Fibroblast of lung (primary cell): ENCODE data around the gene MT1G. TPM values are rescaled to one million over a fixed set of nuclear protein-coding genes. Genes with fewer than 3 reads are reported as not detected.
"Not testable (repeated sequence)": the region's sequence is repeated elsewhere in the genome, so short reads cannot be mapped to it uniquely, and the experiment has no call there.

Experiments used
- DNase-seq, 2 donors: peaks; one replicate each; pipeline versions ENCODE4 v3.0.0 to v3.0.0-alpha.2; 2010; ENCODE audit warnings: low read depth in 2 of 2
- H2AFZ ChIP-seq: 2 replicates; pipeline ENCODE4 v1.5.1; 2012; ENCODE audit warnings: low read length, control low read depth, inconsistent platforms
- H3K27ac ChIP-seq: 2 replicates; pipeline ENCODE4 v1.5.1; 2011; ENCODE audit warnings: low read length, control low read depth; ENCODE audit not compliant: insufficient read depth
- H3K27me3 ChIP-seq: 2 replicates; pipeline ENCODE4 v1.5.1; 2011; ENCODE audit warnings: mild to moderate bottlenecking, low read length; ENCODE audit not compliant: control insufficient read depth, insufficient read depth
- H3K36me3 ChIP-seq: 2 replicates; pipeline ENCODE4 v1.5.1; 2011; ENCODE audit warnings: low read length; ENCODE audit not compliant: control insufficient read depth, insufficient read depth
- H3K4me1 ChIP-seq: 2 replicates; pipeline ENCODE4 v1.5.1; 2011; ENCODE audit warnings: low read length; ENCODE audit not compliant: control insufficient read depth, insufficient read depth; ENCODE audit errors: extremely low read depth
- H3K4me2 ChIP-seq: 2 replicates; pipeline ENCODE4 v1.5.1; 2011; ENCODE audit warnings: low read length, control low read depth; ENCODE audit not compliant: insufficient read depth; ENCODE audit errors: extremely low read depth
- H3K4me3 ChIP-seq, 4 experiments: fragments of 200-600 bp in 1 of 4; sonication (generic) in 1 of 4; replicated peaks in 1 of 4; 2 replicates each; pipeline ENCODE4 v1.5.1; 2011 to 2016; ENCODE audit warnings: low read length in 4 of 4, low read depth in 3 of 4, mild to moderate bottlenecking in 3 of 4, control low read depth in 2 of 4, inconsistent platforms in 1 of 4, mixed read lengths in 1 of 4; ENCODE audit not compliant: insufficient read depth in 1 of 4; ENCODE audit errors: control extremely low read depth in 1 of 4
- H3K79me2 ChIP-seq: 2 replicates; pipeline ENCODE4 v1.5.1; 2012; ENCODE audit warnings: mild to moderate bottlenecking, low read length, inconsistent platforms; ENCODE audit not compliant: control insufficient read depth, insufficient read depth
- H3K9ac ChIP-seq: 2 replicates; pipeline ENCODE4 v1.5.1; 2011; ENCODE audit warnings: mild to moderate bottlenecking, low read length, control low read depth; ENCODE audit not compliant: insufficient read depth
- H3K9me3 ChIP-seq: 2 replicates; pipeline ENCODE4 v1.5.1; 2012; ENCODE audit warnings: low read depth, low read length; ENCODE audit not compliant: control insufficient read depth, insufficient read depth
- H4K20me1 ChIP-seq: 2 replicates; pipeline ENCODE4 v1.5.1; 2011; ENCODE audit warnings: low read length; ENCODE audit not compliant: control insufficient read depth, insufficient read depth; ENCODE audit errors: extremely low read depth
- EZH2 ChIP-seq: IDR thresholded peaks from 2 replicates; pipeline ENCODE4 v1.5.1; 2012; ENCODE audit warnings: low read length, control low read depth, mild to moderate bottlenecking; ENCODE audit errors: missing control alignments
- polyA minus RNA-seq: library from RNA; depleted of rRNA, polyadenylated mRNA; stranded (reverse); fragments of >200 nt; gene quantifications from 2 replicates; pipeline ENCODE4 v1.2.3, GENCODE V29; 2011; ENCODE audit warnings: low replicate concordance
- polyA plus RNA-seq, 2 donors: library from polyadenylated mRNA; depleted of rRNA in 1 of 2; stranded (reverse) in 1 of 2; unstranded in 1 of 2; fragments of >200 nt; gene quantifications; 2 replicates each; pipeline ENCODE4 v1.2.1, GENCODE V29; 2011 to 2012; ENCODE audit warnings: missing spikeins in 1 of 2
- total RNA-seq: library from RNA; depleted of rRNA; stranded (reverse); fragments of >200 nt; gene quantifications from 2 replicates; pipeline ENCODE4 v1.2.1, GENCODE V29; 2014
- TF ChIP-seq, protein P1 (sequence below), 2 donors: IDR thresholded peaks in 1 of 2; conservative IDR thresholded peaks in 1 of 2; 1 replicate in 1 of 2; 2 replicates in 1 of 2; pipeline ENCODE4 v1.5.1; 2011 to 2012; ENCODE audit warnings: low read length in 2 of 2, control low read depth in 1 of 2, inconsistent platforms in 1 of 2, low read depth in 1 of 2, mild to moderate bottlenecking in 1 of 2

Gene MT1G
- total RNA-seq (11.6 and 16.4 TPM in 2 replicates), polyA plus RNA-seq (5.7 and 9.1 TPM in 2 replicates), polyA minus RNA-seq (1.3 and 10.2 TPM in 2 replicates)
- polyA plus RNA-seq (2012) = 10.1 and 12.3 TPM in 2 replicates

DNA sequence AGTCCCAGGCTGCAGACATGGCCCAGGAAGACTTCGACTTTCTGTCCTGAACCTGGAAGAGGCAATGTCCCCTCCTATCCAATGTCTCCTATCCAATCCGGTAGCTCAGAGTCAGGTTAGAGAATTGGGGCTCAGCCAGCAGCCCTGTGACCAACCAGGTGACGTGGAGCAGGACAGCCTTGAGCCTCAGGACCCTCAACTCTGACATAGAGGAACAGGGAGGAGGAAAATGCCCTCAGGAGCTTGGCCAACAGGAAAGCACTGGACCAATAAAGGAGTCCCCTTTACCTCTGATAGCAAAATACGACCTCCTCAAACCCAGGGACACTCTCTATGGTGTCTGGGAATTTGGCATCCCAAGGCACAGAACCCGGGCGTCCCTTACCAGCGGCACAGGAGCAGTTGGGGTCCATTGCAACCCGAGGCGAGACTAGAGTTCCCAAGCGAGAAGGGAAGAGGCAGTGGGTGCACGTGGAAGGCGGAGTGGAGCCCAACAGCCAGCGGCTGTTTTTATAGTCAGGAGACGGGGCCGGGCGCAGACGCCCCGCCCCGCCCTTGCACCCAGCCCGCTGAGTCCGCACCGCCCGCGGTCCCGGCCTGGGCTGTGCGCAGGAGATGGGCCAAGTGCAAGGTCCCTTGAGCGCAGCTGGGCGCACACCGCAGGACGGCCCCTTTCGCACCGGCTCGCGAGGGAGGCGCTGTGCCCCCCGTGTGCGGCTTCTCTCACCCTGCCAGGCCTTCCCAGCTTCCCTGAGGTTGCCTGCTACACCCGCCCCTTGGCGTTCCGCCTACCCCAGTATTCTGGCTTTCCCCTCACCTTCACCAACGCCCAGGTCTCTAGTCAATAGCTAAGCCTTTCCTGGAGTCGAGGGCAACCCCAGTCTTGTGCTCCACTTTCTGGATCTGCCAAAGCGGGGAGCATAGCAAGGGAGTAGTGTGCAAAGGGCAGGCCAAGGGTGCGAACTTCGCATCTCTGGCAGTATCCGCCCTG, at the start of gene MT1G:
Gene MT1G, minus strand, starts transcription at position 485 of the 991 bp plus-strand sequence. Its CDS starts 72 bp downstream, at position 413.
- Histone ChIP-seq H2AFZ (no peak within 1 kb of the TSS), H3K36me3 (no peaks in the 10 kb centered on the region), H3K4me2 (peak within 1 kb of the TSS; percentile 8), H3K79me2 (no peaks in the 10 kb centered on the region), H4K20me1 (no peaks in the 10 kb centered on the region), H3K4me3 (no peak within 1 kb of the TSS), H3K9me3 (no peaks in the 10 kb centered on the region), H3K27ac (no peak within 1 kb of the TSS), H3K27me3 (peaks cover 41% of the 10 kb centered on the region), H3K9ac (no peak within 1 kb of the TSS), H3K4me1 (peaks cover 3% of the 10 kb centered on the region)
- DNase-seq = peak; percentile 15 to 16
- TF ChIP-seq EZH2 = peak; percentile 21
- TF ChIP-seq, protein P1, sequence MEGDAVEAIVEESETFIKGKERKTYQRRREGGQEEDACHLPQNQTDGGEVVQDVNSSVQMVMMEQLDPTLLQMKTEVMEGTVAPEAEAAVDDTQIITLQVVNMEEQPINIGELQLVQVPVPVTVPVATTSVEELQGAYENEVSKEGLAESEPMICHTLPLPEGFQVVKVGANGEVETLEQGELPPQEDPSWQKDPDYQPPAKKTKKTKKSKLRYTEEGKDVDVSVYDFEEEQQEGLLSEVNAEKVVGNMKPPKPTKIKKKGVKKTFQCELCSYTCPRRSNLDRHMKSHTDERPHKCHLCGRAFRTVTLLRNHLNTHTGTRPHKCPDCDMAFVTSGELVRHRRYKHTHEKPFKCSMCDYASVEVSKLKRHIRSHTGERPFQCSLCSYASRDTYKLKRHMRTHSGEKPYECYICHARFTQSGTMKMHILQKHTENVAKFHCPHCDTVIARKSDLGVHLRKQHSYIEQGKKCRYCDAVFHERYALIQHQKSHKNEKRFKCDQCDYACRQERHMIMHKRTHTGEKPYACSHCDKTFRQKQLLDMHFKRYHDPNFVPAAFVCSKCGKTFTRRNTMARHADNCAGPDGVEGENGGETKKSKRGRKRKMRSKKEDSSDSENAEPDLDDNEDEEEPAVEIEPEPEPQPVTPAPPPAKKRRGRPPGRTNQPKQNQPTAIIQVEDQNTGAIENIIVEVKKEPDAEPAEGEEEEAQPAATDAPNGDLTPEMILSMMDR (conservative IDR thresholded peaks at IDR 0.05 in 1 of 2, IDR thresholded peaks at IDR 0.05 in 1 of 2; ENCODE audit: low read depth in 1 of 2, low read length in 2 of 2) = no peak

DNA sequence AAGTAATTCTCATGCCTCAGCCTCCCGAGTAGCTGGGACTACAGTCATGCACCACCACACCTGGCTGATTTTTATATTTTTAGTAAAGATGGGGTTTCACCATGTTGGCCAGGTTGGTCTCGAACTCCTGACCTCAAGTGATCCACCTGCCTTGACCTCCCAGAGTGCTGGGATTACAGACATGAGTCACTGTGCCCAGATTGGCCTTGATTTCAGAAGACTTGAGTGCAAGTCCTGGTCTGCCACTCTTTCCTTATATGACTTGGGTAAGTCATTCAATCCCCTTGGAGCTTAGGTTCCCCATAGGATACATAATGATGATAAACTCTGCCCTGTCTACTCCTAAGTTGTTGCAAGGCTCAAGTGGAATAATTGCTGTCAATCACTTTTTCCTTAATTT, 49.7 kb upstream of the MT1G start:
- H3K36me3 ChIP-seq, H3K4me2 ChIP-seq, H3K79me2 ChIP-seq, H3K4me3 ChIP-seq, H3K27ac ChIP-seq, H4K20me1 ChIP-seq, H2AFZ ChIP-seq, H3K9ac ChIP-seq, DNase-seq, H3K4me1 ChIP-seq, H3K9me3 ChIP-seq, H3K27me3 ChIP-seq: not testable (repeated sequence)

DNA sequence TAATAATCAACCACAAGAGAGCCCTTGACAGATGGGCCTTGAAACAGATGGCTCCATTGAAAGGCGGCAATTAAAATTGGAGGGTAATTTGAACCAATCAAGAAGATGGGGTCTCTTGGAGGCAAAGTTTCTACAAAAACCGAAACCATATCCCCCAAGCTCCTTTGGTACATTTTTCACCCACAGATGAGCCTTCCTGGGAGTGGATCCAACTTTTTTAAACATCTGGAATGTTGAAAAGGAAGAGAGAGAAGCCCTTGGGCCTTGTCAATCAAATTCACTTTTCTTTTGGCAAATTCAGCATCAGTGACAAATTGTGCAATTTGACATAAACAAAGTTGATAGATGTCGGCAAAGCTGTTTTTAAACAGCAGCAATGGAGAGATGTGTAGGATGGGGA, 48.9 kb upstream of the MT1G start:
- H3K4me3 ChIP-seq = no peak overlapping the region
- H3K9me3 ChIP-seq = no peaks in the 10 kb centered on the region
- DNase-seq = no peak
- H3K27me3 ChIP-seq = no peaks in the 10 kb centered on the region
- H3K4me2 ChIP-seq = no peak overlapping the region
- TF ChIP-seq, protein P1 (conservative IDR thresholded peaks at IDR 0.05 in 1 of 2, IDR thresholded peaks at IDR 0.05 in 1 of 2; ENCODE audit: low read depth in 1 of 2, low read length in 2 of 2) = no peak
- no peak for TF ChIP-seq EZH2
- no peak overlapping the region for H3K9ac ChIP-seq
- H3K36me3 ChIP-seq = no peaks in the 10 kb centered on the region
- H2AFZ ChIP-seq = no peak overlapping the region
- no peaks in the 10 kb centered on the region for H3K4me1 ChIP-seq
- no peaks in the 10 kb centered on the region for H3K79me2 ChIP-seq
- H4K20me1 ChIP-seq = no peaks in the 10 kb centered on the region
- no peak overlapping the region for H3K27ac ChIP-seq
